H7 (cell line): ENCODE results near the gene BTN2A1. TPM values are rescaled to one million over a fixed set of nuclear protein-coding genes. Genes with fewer than 3 reads are reported as not detected.
A peak's percentile ranks its signal among the peaks of the same experiment; 100 is the strongest.
"Not testable (repeated sequence)": the region's sequence is repeated elsewhere in the genome, so short reads cannot be mapped to it uniquely, and the experiment has no call there.

Experiments used
- DNase-seq: peaks from one replicate; pipeline ENCODE4 v3.0.0; 2012
- H3K27me3 ChIP-seq: 2 replicates; pipeline ENCODE4 v1.6.0; 2011; ENCODE audit warnings: mild to moderate bottlenecking, low read length; ENCODE audit not compliant: control insufficient read depth, insufficient read depth
- H3K36me3 ChIP-seq: replicated peaks from 2 replicates; pipeline ENCODE4 v1.5.1; 2011; ENCODE audit warnings: low read length; ENCODE audit not compliant: control insufficient read depth, insufficient read depth
- H3K4me3 ChIP-seq: 2 replicates; pipeline ENCODE4 v1.5.1; 2011; ENCODE audit warnings: low read depth, mild to moderate bottlenecking, control low read depth, low read length, moderate library complexity; ENCODE audit not compliant: insufficient read depth
- total RNA-seq: library from RNA; depleted of rRNA; stranded (reverse); fragments of >200 nt; shearing (Covaris generic); gene quantifications from 2 replicates; pipeline ENCODE4 v1.2.3, GENCODE V29; 2014

The BTN2A1 gene
- total RNA-seq, 1 experiment from 2014 or later, result 8.2 TPM

DNA sequence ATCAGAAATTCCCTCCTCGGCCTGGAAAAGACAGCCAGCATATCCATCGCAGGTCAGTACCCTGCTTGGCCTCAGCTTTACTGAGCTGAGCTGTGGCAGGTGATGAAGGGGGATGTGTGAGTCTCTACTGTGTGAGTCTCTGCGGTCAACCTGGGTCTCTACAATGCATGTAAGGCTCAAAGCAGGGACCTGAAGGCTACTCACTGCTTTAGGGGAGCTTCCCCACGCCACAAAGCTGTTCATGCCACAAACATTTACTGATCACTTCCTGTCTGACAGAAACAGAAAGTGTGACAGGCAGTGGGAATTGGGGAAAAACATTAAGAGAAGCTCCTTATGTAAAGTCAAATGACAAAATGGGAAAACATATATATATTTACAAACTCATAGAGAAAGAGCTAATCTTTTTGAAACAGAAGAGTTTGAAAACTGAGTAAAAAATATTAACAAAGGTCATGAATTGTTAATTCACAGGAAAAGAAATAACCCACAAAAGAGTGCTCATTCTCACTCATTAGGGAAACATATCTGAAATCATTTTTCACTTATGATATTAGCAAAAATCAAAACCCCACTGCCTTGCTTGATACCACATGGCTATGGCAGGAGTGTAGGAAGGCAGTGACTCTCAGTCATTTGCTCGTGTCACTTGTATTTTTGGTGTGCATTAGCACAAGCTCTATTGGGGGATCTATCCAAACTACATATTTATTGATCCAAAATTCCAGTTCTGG is 11.7 kb upstream of the BTN2A1 start:
- DNase-seq, result no peak
- Histone ChIP-seq H3K4me3 (no peak overlapping the region), H3K36me3 (no peaks in the 10 kb centered on the region; the same call in 1 of the 2 replicates), H3K27me3 (no peaks in the 10 kb centered on the region)

DNA sequence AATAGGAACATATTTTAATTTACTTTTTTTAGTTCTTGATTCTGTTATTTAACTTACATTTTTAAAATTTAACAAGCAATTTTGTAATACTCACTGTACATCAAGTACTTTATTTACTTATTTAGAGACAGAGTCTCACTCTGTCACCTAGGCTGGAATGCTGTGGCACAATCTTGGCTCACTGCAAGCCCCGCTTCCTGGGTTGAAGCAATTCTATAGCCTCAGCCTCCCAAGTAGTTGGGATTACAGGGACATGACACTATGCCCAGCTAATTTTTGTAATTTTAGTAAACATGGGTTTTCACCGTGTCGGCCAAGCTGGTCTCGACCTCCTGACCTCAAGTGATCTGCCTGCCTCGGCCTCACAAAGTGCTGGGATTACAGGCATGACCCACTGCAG is 10.5 kb upstream of the BTN2A1 start:
- H3K4me3 ChIP-seq, result no peak overlapping the region
- no peaks in the 10 kb centered on the region for H3K27me3 ChIP-seq
- H3K36me3 ChIP-seq, result no peaks in the 10 kb centered on the region; the same call in 1 of the 2 replicates
- DNase-seq, result no peak

DNA sequence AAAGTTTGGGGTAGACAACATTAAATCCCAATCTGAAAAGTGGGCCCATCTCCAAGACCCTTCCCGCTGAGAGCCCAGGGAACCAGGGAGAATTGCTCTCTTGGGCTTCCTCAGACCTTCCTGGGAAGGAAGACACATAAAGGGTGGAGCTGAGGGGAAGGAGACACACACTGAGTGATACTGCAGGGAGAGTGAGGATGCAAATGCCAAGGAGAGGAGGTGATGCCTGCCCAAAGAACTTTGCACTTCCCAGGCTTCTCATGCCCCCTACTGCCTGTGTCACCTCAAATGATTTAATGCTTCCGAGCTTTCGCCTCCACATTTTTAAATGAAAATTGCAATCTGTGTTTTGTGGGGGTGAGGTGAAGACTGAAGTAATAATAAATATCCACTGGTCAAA is 7.5 kb upstream of the BTN2A1 start:
- DNase-seq, result no peak
- H3K4me3 ChIP-seq, result no peak overlapping the region
- H3K27me3 ChIP-seq, result no peaks in the 10 kb centered on the region; the same call in 1 of the 2 replicates
- no peaks in the 10 kb centered on the region; the same call in 1 of the 2 replicates for H3K36me3 ChIP-seq

DNA sequence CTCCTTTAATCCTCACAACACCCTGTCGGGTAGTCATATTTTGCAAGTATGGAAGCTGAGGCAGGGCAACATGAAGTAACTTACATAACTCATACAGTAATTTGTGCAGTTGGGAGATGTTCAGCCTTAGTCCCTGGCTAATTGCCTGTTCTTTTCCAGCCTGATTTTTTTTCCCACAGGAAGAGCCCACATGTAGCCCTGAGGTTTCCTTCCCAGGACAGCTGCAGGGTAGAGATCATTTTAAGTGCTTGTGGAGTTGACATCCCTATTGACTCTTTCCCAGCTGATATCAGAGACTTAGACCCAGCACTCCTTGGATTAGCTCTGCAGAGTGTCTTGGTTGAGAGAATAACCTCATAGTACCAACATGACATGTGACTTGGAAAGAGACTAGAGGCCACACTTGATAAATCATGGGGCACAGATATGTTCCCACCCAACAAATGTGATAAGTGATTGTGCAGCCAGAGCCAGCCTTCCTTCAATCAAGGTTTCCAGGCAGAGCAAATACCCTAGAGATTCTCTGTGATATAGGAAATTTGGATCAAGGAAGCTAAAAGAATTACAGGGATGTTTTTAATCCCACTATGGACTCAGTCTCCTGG is 5.0 kb upstream of the BTN2A1 start:
- H3K4me3 ChIP-seq, result no peak overlapping the region
- H3K27me3 ChIP-seq, result no peaks in the 10 kb centered on the region; the same call in 1 of the 2 replicates
- H3K36me3 ChIP-seq, result no peaks in the 10 kb centered on the region; the same call in 1 of the 2 replicates
- DNase-seq, result no peak

DNA sequence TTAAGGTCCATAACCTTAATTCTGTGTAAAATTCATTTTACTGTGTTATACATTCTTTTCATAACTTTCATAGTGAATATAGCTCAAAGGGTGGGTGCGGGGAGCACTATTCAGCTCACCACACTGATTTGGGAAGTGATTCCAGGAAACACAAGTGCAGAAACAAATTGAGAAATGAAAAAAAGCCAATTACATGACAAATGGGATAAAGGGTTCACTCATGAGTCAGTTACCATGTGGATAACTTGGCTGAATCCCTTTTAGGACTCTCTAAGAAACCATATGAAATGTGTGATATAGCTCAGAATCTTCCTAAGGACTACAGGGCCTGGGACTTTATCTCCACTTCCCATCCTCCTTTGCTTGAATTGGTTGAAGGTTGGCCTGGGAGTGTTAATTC is 3.1 kb upstream of the BTN2A1 start:
- Histone ChIP-seq H3K36me3 (no peaks in the 10 kb centered on the region; the same call in 1 of the 2 replicates), H3K4me3 (no peak overlapping the region), H3K27me3 (no peaks in the 10 kb centered on the region; the same call in 1 of the 2 replicates)
- DNase-seq, result no peak

DNA sequence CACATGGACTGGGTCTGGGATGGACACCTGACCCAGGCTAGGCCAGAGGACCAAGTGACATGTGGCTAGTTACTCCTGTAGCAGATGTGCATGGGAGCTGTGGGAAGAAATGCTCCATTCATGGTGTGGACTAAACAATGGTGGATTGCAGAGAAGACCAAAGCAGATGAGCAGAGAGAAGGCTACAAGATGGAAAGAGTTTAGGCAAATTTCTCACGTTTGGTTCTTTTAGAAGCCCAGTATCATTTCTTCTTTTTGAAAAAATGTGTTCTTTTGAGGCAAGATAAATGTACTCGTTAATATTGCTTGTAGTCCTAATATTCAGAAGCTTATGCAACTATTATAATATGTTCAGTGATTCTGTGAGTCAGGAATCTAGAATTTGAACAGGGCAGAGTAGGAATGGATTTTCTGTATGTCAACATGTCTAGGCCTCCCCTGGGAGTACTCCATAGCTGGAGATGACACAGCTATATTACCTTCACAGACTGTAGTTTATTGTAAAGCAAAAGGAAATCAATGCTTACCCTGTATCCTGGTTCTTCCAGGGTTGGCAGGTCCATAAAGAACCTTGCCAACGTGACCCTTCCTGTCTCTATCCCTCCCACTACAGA is 2.3 kb upstream of the BTN2A1 start:
- Histone ChIP-seq H3K36me3 (no peaks in the 10 kb centered on the region; the same call in none of the 2 replicates), H3K27me3 (no peaks in the 10 kb centered on the region; the same call in 1 of the 2 replicates), H3K4me3 (no peak overlapping the region)
- no peak for DNase-seq

DNA sequence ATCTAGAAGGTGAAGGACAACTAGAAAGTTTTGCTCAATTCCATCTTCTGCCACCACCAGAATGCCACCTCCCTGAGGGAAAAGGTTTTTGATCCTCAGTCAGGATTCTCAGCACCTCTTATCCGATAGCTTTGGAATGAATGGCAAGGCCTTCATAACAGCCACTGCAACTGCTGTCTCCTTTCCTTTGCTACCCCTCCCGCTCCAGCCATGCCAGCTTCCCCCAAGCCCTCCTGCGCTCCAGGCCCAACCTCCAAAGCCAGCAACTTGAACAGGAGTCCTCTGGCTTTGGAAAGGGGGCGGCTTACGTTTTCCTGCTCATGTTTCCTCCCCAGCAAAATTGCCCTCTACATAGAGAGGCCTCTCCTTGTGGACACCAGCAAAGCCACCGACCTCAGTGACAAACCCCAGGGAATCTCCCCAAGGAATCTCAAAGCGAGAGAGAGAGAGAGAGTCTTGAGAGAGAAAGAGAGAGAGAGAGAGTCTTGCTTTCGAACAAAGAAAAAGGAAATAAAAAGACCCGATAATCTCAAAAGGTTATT is 420 bp upstream of the BTN2A1 start:
- Histone ChIP-seq H3K36me3 (peaks cover 4% of the 10 kb centered on the region), H3K4me3 (peak overlapping the region; percentile 84), H3K27me3 (no peaks in the 10 kb centered on the region; the same call in 1 of the 2 replicates)
- DNase-seq, result peak; percentile 46

DNA sequence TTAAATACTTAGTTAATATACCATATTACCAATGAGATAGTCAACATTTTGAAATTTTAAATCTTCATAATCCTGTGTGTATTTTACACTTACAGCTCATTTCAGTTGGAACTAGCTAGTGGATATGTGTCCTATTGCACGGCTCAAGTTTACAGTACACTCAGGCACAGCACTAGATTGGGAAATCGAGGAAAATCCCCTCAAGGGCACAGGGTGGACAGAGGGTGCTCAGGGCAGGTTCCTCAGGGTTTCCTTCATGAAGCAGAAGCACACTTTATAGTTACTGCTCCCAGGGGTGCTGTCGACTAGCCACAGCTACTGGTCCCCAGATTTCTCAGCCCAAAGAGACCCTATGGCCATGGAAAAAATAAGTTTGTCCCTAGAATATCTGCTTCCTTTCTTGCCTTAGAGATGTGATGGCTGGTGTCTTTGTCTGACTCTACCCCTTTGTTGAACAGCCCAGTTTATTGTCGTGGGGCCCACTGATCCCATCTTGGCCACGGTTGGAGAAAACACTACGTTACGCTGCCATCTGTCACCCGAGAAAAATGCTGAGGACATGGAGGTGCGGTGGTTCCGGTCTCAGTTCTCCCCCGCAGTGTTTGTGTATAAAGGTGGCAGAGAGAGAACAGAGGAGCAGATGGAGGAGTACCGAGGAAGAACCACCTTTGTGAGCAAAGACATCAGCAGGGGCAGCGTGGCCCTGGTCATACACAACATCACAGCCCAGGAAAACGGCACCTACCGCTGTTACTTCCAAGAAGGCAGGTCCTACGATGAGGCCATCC is 1.5 kb downstream of the BTN2A1 start:
- Histone ChIP-seq H3K27me3 (no peaks in the 10 kb centered on the region; the same call in 1 of the 2 replicates), H3K4me3 (no peak overlapping the region), H3K36me3 (peaks cover 19% of the 10 kb centered on the region)
- no peak for DNase-seq

DNA sequence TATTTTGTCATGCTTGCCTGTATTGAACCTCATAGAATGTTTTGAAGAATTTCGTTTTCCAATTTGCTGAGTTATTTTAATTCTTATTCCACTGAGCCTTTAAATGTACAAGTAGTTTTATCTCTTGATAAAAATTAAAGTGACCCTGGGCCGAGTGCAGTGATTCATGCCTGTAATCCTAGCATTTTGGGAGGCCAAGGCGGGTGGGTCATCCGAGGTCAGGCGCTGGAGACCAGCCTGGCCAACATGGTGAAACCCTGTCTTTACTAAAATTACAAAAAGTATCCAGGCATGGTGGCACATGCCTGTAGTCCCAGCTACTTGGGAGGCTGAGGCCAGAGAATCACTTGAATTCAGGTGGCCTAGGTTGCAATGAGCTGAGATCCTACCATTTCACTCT is 3.6 kb downstream of the BTN2A1 start:
- not testable (repeated sequence) for H3K27me3 ChIP-seq, H3K4me3 ChIP-seq, DNase-seq
- H3K36me3 ChIP-seq, result peaks cover 35% of the 10 kb centered on the region

DNA sequence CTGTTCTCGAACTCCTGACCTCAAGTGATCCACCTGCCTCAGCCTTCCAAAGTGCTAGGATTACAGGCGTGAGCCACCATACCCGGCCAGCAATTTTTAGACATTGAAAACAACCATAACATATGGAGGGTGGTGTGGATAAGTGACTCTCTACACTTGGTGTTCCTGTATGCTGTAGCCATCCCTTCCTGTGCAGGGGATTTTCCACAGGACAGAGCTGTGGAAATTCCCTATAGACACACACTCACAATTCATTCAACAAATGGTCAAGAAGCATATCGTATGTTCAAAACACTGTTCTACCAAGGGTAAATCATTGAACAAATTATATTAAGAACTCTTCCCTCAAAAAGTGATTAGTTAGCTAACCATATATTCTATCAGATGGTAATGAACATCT is 6.3 kb downstream of the BTN2A1 start:
- peaks cover 47% of the 10 kb centered on the region for H3K36me3 ChIP-seq
- H3K4me3 ChIP-seq, result no peak overlapping the region
- DNase-seq, result no peak
- no peaks in the 10 kb centered on the region for H3K27me3 ChIP-seq

DNA sequence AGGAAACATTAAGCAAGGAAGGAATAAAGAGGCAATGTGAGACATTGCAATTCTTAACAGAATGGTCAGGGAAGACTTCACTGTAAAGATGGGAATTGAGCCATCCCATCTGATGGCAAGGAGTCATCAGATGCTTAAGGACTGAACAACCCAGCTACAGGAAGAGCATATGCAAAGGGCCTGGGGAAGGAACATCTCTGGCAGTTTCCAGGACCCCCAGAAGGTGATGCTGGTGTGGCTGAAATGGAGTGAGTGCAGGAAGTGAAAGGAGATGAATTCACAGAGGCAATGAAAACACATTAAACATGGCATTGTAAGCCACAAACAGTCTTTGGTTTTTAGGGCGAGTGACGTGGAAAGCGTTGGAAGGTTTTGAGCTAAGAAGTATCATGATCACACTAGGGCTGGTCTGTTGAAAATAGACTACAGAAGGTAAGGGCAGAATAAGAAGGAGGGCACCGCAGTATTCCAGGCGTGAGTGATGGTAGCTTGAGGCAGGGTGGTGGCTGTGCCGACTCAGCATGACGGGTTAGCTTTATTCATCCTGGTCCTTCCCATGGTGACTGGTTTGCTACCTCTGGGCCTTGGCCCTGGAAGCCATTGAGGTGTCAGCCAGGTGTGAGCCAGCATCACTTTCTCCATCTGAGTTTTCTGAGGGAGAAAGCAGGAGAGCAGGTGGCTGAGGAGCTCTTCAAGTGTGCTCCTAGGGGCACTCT is 6.8 kb downstream of the BTN2A1 start:
- Histone ChIP-seq H3K27me3 (no peaks in the 10 kb centered on the region), H3K4me3 (no peak overlapping the region), H3K36me3 (peaks cover 47% of the 10 kb centered on the region)
- DNase-seq, result no peak

DNA sequence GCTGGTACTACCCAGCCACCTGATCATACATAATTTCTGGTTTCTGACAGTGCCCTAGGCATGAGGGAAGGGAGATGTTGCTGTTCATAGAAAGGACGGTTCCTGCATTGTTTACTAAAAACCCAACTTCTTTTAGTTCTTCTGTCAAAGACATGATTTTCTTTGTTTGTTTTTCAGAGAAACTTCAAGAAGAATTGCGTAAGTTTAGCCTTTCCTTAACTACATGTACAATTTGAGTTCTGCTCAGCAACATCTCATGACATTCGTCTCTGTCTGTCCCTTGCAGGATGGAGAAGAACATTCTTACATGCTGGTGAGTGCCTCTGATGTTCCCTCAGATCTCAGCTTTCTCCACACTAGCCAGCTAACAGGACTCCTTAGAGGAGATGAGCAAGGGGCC is 8.0 kb downstream of the BTN2A1 start:
- DNase-seq, result no peak
- Histone ChIP-seq H3K27me3 (no peaks in the 10 kb centered on the region), H3K36me3 (peaks cover 47% of the 10 kb centered on the region)

DNA sequence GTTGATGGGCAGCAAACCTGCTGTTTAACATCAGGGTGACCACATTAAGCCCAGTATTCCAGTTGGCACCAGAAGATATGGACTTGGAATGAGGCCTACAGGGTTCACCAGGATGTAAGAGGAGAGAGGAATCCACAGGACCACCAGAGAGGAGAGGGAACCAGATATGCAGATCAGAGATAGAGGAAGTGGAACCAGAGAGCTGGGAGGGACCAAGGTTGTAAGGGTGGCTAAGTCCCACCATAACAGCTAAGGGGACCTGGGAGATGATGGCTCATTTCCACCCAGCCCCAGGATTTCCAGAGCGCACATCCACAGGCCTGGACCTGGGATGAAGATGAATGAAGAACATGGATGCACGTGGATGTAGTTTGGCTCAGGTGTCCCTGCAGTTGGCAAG is 11.1 kb downstream of the BTN2A1 start:
- Histone ChIP-seq H3K27me3 (no peaks in the 10 kb centered on the region), H3K36me3 (peaks cover 32% of the 10 kb centered on the region), H3K4me3 (no peak overlapping the region)
- DNase-seq, result no peak

More for the DNA sequence above, 8.0 kb downstream of the BTN2A1 start:
- no peak overlapping the region for H3K4me3 ChIP-seq

DNA sequence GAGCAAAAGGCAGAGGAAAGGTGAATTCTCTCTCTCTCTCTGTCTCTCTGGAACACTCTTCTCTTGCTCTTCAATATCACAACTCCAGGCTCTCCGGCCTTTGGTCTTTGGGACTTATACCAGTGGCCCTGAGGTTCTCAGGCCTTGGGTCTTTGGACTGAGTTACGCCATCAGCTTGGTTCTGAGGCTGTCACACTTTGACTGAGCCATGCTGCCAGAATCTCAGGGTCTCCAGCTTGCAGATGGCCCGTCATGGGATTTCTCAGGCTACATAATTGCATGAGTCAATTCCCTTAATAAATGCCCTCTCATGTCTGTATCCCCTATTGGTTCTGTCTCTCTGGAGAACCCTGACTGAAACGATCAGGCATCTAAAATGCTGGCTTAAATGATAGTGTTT is 12.9 kb downstream of the BTN2A1 start:
- Histone ChIP-seq H3K27me3 (no peaks in the 10 kb centered on the region), H3K36me3 (peaks cover 17% of the 10 kb centered on the region), H3K4me3 (no peak overlapping the region)
- DNase-seq, result no peak
